ENCODE data around the gene LYPD6B. TPM values are rescaled to one million over a fixed set of nuclear protein-coding genes. Genes with fewer than 3 reads are reported as not detected.

The LYPD6B gene
- polyA plus RNA-seq, 1 of the 3 experiments (the other 2 are of a cell fraction): 18.2 TPM

DNA sequence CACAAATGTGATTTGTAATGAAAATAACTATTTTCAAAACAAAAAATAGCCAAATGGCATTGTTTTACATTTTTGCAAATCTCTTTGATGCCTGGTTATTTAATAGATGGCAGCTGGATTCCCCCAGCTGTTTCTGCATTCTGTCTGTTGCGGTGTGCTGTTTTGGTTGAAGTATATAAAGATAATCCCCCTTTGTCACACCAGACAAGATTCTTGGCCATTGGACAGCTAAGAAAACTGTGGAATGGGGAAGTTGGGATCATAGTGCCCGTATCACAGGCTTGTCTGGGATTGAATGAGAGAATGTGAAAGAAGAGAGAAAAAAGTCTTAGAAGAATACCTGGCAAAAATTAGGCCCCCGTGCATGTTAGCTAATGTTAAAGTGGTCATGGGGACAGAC lies 19.5 kb upstream of the LYPD6B start:
- Histone ChIP-seq H3K4me3 (ENCODE audit: low read depth in 2 of 2, low read length in 1 of 2) (no peak overlapping the region), H3F3A (replicated peaks; ENCODE audit: insufficient read depth) (peaks cover 3% of the 10 kb centered on the region), H3K79me2 (ENCODE audit: insufficient read depth) (no peaks in the 10 kb centered on the region), H3K9ac (no peak overlapping the region), H3K9me3 (no peaks in the 10 kb centered on the region), H3K4me1 (ENCODE audit: control insufficient read depth in 1 of 2, insufficient read depth in 2 of 2, low read depth in 1 of 2, low read length in 1 of 2) (peaks cover 0 to 2% of the 10 kb centered on the region in 2 experiments; a peak in 2 of 4 replicates), H4K20me1 (ENCODE audit: insufficient read depth) (no peaks in the 10 kb centered on the region), H3K27ac (ENCODE audit: low read depth in 2 of 2, low read length in 1 of 2) (no peak overlapping the region), H3K9me2 (no peaks in the 10 kb centered on the region), H2AFZ (ENCODE audit: low read depth) (no peak overlapping the region), H3K4me2 (no peak overlapping the region), H3K27me3 (ENCODE audit: insufficient read depth) (no peaks in the 10 kb centered on the region), H3K36me3 (replicated peaks in 1 of 2; ENCODE audit: control insufficient read depth in 1 of 2, insufficient read depth in 2 of 2, low read length in 1 of 2) (no peaks in the 10 kb centered on the region)
- WGBS (ENCODE audit: low lambda C conversion rate): 92% methylated on average over 3 of the region's 3 CpGs
- CTCF ChIA-PET: interaction anchor here (0.6 to 5.8 kb wide), 13 partner anchors 10 to 555 kb away, joined by 3 to 110 read pairs (median 6); no protein-coding TSS in a partner anchor
- TF ChIP-seq, protein P1, sequence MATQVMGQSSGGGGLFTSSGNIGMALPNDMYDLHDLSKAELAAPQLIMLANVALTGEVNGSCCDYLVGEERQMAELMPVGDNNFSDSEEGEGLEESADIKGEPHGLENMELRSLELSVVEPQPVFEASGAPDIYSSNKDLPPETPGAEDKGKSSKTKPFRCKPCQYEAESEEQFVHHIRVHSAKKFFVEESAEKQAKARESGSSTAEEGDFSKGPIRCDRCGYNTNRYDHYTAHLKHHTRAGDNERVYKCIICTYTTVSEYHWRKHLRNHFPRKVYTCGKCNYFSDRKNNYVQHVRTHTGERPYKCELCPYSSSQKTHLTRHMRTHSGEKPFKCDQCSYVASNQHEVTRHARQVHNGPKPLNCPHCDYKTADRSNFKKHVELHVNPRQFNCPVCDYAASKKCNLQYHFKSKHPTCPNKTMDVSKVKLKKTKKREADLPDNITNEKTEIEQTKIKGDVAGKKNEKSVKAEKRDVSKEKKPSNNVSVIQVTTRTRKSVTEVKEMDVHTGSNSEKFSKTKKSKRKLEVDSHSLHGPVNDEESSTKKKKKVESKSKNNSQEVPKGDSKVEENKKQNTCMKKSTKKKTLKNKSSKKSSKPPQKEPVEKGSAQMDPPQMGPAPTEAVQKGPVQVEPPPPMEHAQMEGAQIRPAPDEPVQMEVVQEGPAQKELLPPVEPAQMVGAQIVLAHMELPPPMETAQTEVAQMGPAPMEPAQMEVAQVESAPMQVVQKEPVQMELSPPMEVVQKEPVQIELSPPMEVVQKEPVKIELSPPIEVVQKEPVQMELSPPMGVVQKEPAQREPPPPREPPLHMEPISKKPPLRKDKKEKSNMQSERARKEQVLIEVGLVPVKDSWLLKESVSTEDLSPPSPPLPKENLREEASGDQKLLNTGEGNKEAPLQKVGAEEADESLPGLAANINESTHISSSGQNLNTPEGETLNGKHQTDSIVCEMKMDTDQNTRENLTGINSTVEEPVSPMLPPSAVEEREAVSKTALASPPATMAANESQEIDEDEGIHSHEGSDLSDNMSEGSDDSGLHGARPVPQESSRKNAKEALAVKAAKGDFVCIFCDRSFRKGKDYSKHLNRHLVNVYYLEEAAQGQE (IDR thresholded peaks at IDR 0.05; ENCODE audit: low read depth, low read length): no peak
- no peak for TF ChIP-seq YY1 (IDR thresholded peaks at IDR 0.05; ENCODE audit: low read depth)
- TF ChIP-seq GABPA (IDR thresholded peaks at IDR 0.05; ENCODE audit: low read depth): no peak
- no peak for TF ChIP-seq RCOR1 (IDR thresholded peaks at IDR 0.05; ENCODE audit: low read length)
- TF ChIP-seq GATA2 (CRISPR knock-in tag; IDR thresholded peaks at IDR 0.05): no peak
- no peak for TF ChIP-seq TCF12 (IDR thresholded peaks at IDR 0.05)
- DNase-seq: no peak
- POLR2A ChIA-PET: no interaction called here

DNA sequence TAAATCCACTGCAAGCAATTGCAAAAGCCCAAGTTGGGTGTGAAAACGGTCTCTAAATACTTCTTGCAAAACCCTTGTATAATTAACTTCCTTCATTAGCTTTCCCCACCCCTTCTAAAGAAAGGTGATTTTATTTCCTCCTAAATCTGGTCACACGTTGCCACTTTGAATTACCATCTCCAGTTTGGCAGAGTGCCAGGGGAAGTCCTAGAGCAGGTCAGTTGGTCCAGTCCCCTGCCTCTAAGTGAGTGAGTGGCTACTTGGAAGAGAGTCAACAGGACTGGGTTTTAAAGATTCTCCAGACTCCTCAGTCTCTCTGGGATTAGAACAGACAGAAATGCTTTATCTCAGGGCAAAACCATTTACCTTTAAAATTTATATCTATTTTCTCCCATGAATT lies 18.7 kb upstream of the LYPD6B start:
- Histone ChIP-seq H3K4me1 (ENCODE audit: control insufficient read depth in 1 of 2, insufficient read depth in 2 of 2, low read depth in 1 of 2, low read length in 1 of 2) (peaks cover 0 to 2% of the 10 kb centered on the region in 2 experiments; a peak in 2 of 4 replicates), H3K4me2 (no peak overlapping the region), H3F3A (replicated peaks; ENCODE audit: insufficient read depth) (peaks cover 5% of the 10 kb centered on the region), H3K4me3 (ENCODE audit: low read depth in 2 of 2, low read length in 1 of 2) (no peak overlapping the region), H3K27ac (ENCODE audit: low read depth in 2 of 2, low read length in 1 of 2) (no peak overlapping the region), H3K36me3 (replicated peaks in 1 of 2; ENCODE audit: control insufficient read depth in 1 of 2, insufficient read depth in 2 of 2, low read length in 1 of 2) (no peaks in the 10 kb centered on the region), H2AFZ (ENCODE audit: low read depth) (no peak overlapping the region), H3K9ac (no peak overlapping the region), H3K9me3 (no peaks in the 10 kb centered on the region), H3K27me3 (ENCODE audit: insufficient read depth) (no peaks in the 10 kb centered on the region), H4K20me1 (ENCODE audit: insufficient read depth) (no peaks in the 10 kb centered on the region), H3K9me2 (no peaks in the 10 kb centered on the region), H3K79me2 (ENCODE audit: insufficient read depth) (no peaks in the 10 kb centered on the region)
- 61% methylated on average over 2 of the region's 2 CpGs for WGBS (ENCODE audit: low lambda C conversion rate)
- ChIA-PET CTCF (interaction anchor here (0.9 to 5.8 kb wide), 5 partner anchors 11 to 554 kb away, joined by 4 to 110 read pairs (median 46); no protein-coding TSS in a partner anchor), POLR2A (no interaction called here)
- DNase-seq: no peak
- no peak for TF ChIP-seq EZH2phosphoT487 (IDR thresholded peaks at IDR 0.05; ENCODE audit: borderline replicate concordance, low read depth)
- TF ChIP-seq CHD2 (IDR thresholded peaks at IDR 0.05; ENCODE audit: low read length, partially characterized antibody): no peak
- TF ChIP-seq NFIC (IDR thresholded peaks at IDR 0.05; ENCODE audit: borderline replicate concordance): peak; percentile 80
- TF ChIP-seq, protein P2, sequence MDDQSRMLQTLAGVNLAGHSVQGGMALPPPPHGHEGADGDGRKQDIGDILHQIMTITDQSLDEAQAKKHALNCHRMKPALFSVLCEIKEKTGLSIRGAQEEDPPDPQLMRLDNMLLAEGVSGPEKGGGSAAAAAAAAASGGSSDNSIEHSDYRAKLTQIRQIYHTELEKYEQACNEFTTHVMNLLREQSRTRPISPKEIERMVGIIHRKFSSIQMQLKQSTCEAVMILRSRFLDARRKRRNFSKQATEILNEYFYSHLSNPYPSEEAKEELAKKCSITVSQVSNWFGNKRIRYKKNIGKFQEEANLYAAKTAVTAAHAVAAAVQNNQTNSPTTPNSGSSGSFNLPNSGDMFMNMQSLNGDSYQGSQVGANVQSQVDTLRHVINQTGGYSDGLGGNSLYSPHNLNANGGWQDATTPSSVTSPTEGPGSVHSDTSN (IDR thresholded peaks at IDR 0.05): peak; percentile 44
- no peak for TF ChIP-seq ELF1 (IDR thresholded peaks at IDR 0.05)
- no peak for TF ChIP-seq JUND (IDR thresholded peaks at IDR 0.05)
- TF ChIP-seq TCF12 (IDR thresholded peaks at IDR 0.05): peak; percentile 15; the same call in 1 of the 2 replicates

Measured in SK-N-SH (cell line).